Skin epidermis (tissue), 12 donors: ENCODE results near the gene SPDYA.

Source experiments
- H3K27ac ChIP-seq, 21 experiments: fragments of 200-600 bp; sonication (generic) in 11 of 21; one replicate each; pipeline ENCODE4 v1.5.0; 2020; ENCODE audit warnings: mild to moderate bottlenecking in 3 of 21, inconsistent platforms in 2 of 21, moderate library complexity in 2 of 21
- H3K4me3 ChIP-seq, 7 experiments: fragments of 200-600 bp; sonication (generic) in 2 of 7; one replicate each; pipeline ENCODE4 v1.5.0; 2020; ENCODE audit warnings: inconsistent platforms in 2 of 7, mild to moderate bottlenecking in 2 of 7, moderate library complexity in 1 of 7

Gene SPDYA

DNA sequence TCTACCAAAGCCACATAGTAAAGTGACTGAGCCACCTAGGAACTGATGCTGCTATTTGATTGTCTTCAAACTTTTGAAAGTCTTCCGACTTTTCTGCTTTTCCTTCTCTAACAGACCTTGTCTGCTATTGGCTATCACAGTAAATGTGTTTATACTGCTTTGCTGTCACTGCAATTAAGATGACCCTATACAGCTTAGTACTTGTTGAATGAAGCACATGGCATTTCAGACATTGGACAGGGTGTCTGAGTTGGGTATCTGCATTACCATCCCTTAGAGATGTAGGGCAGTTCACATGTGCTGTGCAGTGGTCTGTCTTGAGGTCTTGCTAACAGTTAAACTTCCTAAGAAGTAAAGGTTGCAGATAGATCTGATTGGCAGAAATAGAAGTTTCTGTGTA lies 87.4 kb downstream of the SPDYA start:
- Histone ChIP-seq H3K27ac (no peak overlapping the region), H3K4me3 (no peak overlapping the region)
